HG02973 (cell line): ENCODE data around the gene AIG1.

Experiments used
- ATAC-seq: cut with Tn5 transposase; IDR thresholded peaks from one replicate; pipeline ENCODE4 v1.9.1; 2021; ENCODE audit warnings: moderate library complexity; ENCODE audit not compliant: unreplicated experiment

The AIG1 gene

DNA sequence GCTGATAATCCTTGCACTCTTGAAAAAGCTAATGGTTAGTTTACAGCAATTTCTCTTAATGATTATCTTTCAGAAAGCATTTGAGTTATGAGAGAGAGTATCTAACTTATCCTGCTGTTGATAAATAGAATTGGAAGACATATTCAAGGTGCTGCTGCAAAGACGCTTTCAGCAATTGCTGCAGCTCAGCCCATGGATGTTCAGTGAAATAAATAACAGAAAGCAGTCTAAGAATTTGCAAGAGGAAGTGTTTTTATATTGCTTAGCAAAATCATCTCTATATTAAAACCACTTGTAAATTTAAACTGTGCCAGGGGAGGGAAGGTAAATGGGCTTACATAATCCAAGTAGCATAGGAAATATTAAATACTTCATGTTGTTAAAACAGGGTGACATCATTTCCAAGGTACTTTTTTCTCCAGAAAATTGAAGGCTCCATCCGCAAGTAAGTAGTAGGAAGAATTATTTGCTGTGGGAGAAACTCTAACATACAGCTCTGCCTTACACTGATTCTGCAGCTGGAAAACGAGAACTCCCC is 201.3 kb downstream of the AIG1 start:
- no peak for ATAC-seq

DNA sequence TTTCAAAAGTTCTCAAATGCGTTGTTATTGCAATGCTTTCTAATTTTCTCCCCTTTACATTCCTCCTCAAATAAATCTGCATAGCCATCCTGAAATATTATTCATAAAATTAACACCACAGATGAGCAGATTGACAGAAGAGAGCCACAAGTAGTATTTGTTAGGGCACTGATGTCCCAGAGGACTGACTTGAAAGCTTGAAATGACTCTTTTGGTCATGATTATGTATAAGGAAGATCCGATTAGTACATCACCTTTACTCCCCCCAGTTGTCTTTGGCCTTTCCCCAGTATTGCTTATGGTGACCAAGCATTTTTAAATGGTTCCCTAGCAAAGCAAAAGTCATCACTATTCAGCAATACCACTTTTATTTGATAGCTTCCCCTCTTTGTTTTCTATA is 202.2 kb downstream of the AIG1 start:
- peak; percentile 71 for ATAC-seq

GRCh38 chr6:143264379-143264778 is 203.7 kb downstream of the AIG1 start:
- ATAC-seq = no peak

DNA sequence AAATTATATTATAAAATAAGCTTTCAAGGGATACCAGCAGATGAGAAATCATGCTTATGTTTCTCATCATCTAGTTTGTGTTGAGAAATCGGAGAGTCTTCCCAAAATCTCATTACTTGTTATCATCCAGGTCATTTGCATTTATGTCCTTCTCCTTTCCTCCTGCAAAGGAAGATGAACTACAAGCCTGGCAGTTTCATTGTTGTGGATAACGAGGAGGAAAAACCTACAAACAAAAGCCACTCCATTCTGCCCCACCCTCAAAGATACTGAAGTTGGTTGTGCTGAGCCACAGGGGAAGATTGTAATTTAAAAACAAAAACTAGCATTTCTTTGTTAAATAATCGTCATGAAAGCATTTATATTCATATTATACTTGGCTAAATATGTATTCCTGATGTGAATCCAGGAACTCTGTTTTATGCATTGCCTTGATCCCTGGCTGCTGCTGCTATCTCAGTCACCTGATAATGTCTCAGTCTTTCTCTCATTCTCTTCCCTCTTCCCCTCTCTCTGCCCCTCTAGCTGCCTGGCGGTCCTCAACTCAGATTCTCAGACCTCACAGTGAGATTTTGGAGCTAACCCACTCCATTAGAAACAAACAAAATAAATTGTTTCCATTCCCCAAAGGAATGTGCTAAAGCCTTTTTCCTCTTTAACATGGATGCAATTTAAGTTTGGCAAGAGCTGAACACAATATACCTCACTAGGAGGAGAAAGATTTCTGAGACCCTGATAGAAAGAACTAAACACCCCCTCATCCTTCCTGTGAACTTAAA is 204.5 kb downstream of the AIG1 start:
- no peak for ATAC-seq

DNA sequence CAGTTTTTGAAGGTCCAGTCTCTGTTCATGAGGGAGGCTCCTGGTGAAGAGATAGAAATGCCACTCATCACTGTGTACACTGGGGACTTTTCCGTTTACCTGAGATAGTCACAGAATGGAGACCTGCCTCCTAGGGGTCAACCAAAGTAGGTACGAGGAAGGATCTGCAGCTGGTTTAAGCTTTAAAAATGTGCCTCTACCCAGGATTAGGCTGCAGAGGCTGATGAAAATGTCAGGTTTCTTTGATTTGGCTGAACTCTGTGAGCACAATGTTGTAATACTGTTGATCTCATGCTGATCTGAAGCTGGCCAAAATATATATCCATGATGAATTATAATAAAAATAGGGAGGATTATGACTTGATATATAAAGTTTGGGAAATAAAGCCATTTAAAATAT is 207.1 kb downstream of the AIG1 start:
- ATAC-seq = no peak

DNA sequence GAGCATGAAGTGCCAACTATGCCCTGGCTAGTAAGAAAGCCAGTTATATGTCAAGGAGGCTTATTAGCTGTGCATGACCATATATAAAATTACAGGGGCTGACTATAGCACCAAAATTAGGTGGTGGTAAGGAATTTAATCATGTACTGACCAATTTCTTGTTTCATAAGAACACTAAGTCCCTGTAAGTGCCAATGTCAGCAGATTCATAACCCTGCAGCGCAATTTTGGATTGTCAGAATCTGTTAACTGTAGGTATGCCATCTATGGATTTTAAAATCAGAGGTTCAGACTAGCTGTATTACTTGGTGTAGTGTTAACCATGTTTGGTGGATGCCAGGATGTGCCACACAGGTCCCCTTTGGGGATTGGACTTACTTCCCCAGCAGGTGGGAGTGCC is 207.8 kb downstream of the AIG1 start:
- ATAC-seq = no peak

- no peak for ATAC-seq
Observed at GRCh38 chr6:143270026-143270425, 209.3 kb downstream of the AIG1 start.

DNA sequence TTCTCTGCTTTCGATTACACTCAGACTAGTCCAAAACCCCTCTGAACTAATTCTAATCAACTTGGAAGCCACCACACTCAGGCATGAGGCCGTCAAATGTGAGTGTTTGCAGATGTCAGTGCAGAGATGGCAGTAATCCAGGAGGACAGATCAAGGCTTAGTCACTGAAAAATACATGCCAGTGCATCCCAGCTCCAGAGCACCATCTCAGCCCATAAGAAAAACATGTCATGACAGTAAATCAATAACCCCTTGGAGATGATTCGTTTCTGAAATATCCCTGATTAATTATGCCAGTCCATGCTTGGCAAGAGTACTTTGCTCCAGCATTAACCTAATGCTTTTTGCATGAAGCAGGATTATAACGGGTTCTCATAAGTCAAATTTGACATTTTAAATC is 210.3 kb downstream of the AIG1 start:
- no peak for ATAC-seq

- ATAC-seq = peak; percentile 91
Observed at GRCh38 chr6:143276436-143276835, 215.7 kb downstream of the AIG1 start.

- ATAC-seq = no peak
Observed at GRCh38 chr6:143279385-143279784, 218.7 kb downstream of the AIG1 start.

DNA sequence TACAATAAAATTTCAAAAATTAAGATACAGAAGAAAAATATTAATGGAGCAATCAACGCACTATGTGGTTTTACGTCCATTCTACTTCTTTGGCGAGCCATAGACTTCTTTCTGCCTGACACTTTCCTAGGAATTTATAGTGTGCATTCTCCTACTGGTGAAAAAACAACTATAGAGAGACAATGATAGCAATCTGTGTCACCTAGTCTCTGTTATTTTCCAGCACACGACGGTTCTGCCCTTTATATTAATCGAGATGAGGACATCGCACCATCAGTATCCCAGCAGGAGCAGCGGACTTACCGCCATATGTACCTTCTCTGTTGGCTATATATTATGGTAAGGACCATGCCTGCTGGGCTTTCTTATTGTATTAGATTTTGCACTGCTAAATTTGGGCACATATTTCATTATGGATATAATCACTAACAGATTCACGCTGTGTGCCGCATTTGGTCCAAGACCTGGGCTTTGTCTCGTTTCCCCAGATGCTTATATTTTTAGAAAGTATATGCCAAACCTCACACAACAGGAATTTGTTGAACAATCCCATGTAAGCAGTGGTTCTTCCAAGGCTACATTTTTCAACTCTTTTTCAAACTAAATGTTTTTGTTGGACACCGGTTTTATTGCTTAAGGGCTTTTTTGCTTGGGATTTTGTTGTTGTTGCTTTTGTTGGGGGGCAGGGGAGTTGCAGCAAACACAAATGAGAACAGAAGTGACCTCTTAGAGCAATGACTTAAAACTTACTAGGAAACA is 223.4 kb downstream of the AIG1 start:
- ATAC-seq = no peak

GRCh38 chr6:143286251-143286795 is 225.6 kb downstream of the AIG1 start:
- ATAC-seq = no peak

GRCh38 chr6:143288923-143289322 is 228.2 kb downstream of the AIG1 start:
- ATAC-seq = no peak

- no peak for ATAC-seq
Observed at GRCh38 chr6:143290206-143290605, 229.5 kb downstream of the AIG1 start.

- no peak for ATAC-seq
Observed at GRCh38 chr6:143293523-143293922, 232.8 kb downstream of the AIG1 start.

DNA sequence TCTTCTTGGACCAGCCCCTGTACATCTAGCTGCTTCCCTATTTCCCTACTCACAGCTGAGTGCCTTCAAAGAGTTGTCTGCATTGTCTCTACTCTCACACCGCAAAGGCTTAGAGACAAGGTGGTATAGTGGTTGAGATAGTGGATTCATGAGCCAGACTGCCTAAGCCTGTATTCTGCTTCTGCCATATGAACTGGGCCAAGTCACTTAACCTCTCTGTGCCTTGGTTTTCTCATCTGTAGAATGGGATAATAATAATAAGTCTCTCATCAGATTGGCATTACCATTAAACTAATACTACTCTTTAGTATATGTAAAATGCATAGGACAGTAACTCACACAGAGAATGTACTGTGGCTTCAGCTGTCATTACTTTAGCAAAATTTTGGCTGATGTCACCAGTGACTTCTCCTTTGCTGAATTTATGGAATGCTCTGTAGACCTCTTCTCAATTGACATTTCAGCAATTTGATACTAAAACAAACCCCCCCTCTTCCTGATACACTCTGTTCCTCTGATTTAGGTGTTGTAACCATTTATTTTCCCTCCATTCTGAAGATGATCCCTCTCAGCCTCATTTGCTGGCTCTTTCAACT is 233.7 kb downstream of the AIG1 start:
- no peak for ATAC-seq

- no peak for ATAC-seq
Observed at GRCh38 chr6:143295932-143296331, 235.2 kb downstream of the AIG1 start.

GRCh38 chr6:143298071-143298470 is 237.4 kb downstream of the AIG1 start:
- no peak for ATAC-seq

DNA sequence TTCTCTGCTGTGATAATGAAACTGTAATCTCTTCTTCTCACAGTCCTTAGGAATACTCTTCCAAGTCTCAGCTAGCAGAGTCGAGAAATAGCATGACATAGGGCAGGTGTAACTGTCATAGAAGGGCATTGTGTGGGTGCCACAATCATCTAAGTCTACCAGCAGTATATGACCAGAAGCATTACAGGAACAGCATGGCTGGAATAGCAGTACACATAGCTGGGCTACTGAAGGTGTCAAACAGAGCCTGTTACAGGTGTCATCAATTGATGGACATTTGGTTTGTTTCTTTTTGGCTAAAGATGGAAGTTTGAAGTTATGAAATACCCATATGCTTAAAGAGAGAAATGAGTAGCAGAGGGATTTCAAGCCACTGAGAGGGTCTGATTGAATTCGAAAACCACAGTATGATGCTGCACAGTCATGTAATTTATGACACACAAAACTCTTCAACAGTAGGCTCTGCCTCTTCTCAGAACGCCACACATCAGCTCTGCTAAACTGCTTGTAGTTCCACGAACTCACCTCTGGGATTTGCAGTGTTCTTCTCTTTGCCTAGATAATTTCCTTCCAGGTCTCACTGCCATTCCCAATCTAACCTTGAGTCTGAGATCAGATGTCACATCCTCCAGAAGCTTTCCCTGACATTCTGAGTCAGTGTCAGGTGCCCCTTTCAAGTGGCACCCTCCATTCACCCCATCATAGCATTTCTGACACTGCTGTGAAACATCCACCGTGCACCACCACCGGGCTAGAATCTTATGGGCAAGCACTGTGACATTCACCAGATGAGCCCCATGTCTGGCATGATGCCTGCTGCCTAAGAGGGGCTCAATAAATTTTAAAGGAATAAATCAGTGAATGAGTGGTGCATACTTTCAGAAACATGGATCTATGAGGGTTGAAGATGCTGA is 238.8 kb downstream of the AIG1 start:
- ATAC-seq = no peak

DNA sequence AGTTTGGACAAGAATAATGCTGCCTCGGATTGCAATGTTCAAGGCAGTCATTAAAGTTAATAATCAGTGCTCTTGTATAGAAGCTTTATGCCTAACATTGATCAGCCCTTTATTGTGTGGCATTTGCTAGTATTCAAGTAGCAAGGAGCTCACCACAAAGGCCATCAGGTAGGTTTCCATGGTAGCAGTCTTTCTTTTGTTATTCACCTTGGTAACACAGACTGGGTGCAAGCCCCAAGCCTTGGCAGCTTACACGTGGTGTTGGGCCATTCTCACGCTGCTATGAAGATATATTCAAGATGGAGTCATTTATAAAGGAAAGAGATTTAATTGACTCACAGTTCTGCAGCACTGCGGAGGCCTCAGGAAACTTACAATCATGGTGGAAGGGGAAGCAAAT is 240.5 kb downstream of the AIG1 start:
- no peak for ATAC-seq
